SKM-1 treated with dmso at 0.1 percent for 144 hours (cell line): ENCODE results near the gene PWP2.
"Not testable (repeated sequence)": the region's sequence is repeated elsewhere in the genome, so short reads cannot be mapped to it uniquely, and the experiment has no call there.

Experiments used
- DNase-seq: peaks from one replicate; lab custom pipeline; 2025; ENCODE audit not compliant: unreplicated experiment; lab: John Stamatoyannopoulos, UW

The PWP2 gene

GRCh38 chr21:44133715-44134057 lies 26.5 kb downstream of the PWP2 start:
- DNase-seq: not testable (repeated sequence)

- not testable (repeated sequence) for DNase-seq
Measured at GRCh38 chr21:44134732-44135131, 27.5 kb downstream of the PWP2 start.

GRCh38 chr21:44138039-44138438 lies 30.8 kb downstream of the PWP2 start:
- DNase-seq: not testable (repeated sequence)

- not testable (repeated sequence) for DNase-seq
Measured at GRCh38 chr21:44139787-44140551, 32.8 kb downstream of the PWP2 start.

GRCh38 chr21:44140552-44140932 lies 33.3 kb downstream of the PWP2 start:
- DNase-seq: not testable (repeated sequence)

- DNase-seq: not testable (repeated sequence)
Measured at GRCh38 chr21:44142470-44142869, 35.3 kb downstream of the PWP2 start.

GRCh38 chr21:44143380-44143779 lies 36.2 kb downstream of the PWP2 start:
- DNase-seq: not testable (repeated sequence)

GRCh38 chr21:44143996-44144395 lies 36.8 kb downstream of the PWP2 start:
- DNase-seq: not testable (repeated sequence)

GRCh38 chr21:44144784-44145602 lies 37.8 kb downstream of the PWP2 start:
- DNase-seq: not testable (repeated sequence)

- DNase-seq: not testable (repeated sequence)
Measured at GRCh38 chr21:44145616-44146015, 38.4 kb downstream of the PWP2 start.

GRCh38 chr21:44147108-44147507 lies 39.9 kb downstream of the PWP2 start:
- not testable (repeated sequence) for DNase-seq

GRCh38 chr21:44150255-44150654 lies 43.1 kb downstream of the PWP2 start:
- not testable (repeated sequence) for DNase-seq

- not testable (repeated sequence) for DNase-seq
Measured at GRCh38 chr21:44153214-44153888, 46.2 kb downstream of the PWP2 start.

GRCh38 chr21:44153889-44154228 lies 46.7 kb downstream of the PWP2 start:
- not testable (repeated sequence) for DNase-seq

- DNase-seq: not testable (repeated sequence)
Measured at GRCh38 chr21:44154816-44155230, 47.6 kb downstream of the PWP2 start.

- not testable (repeated sequence) for DNase-seq
Measured at GRCh38 chr21:44155231-44155993, 48.2 kb downstream of the PWP2 start.

- not testable (repeated sequence) for DNase-seq
Measured at GRCh38 chr21:44155994-44156380, 48.8 kb downstream of the PWP2 start.

- DNase-seq: not testable (repeated sequence)
Measured at GRCh38 chr21:44157439-44158081, 50.4 kb downstream of the PWP2 start.

- DNase-seq: not testable (repeated sequence)
Measured at GRCh38 chr21:44158082-44158468, 50.9 kb downstream of the PWP2 start.
